ENCODE measurements around the gene NR2F1.

Gene NR2F1

DNA sequence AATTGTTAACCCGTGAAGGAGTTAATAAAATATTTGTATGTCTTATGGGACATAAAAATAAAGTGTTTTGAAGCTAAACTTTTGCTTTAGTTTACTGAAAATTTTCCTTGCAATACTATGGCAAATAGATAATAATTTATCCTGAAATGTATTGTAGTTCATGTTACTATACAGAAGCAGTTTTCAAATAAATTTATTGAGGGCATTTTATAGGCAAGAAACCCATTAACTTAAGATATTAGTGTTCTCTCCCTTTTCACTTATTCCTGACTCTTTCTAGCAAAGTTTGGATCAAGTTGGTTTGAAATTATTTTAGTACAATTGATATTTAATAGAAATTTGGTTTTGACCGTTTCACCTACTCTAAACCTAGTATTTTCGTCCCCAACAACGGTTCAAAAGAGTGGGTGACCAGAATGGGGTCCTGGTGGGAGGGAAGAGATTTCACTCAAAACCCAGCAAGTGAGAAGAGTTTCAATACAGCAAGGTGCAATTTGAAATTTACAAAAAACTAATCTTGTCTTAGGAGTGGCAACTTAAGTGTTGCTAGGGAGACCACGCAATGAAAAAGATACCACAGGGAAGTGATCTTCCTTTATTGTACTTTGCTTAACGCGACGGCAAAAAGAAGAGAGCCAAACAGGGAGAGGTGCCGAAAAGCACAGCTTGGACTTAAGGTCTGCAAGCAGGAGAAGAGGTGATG, 28.4 kb downstream of the NR2F1 start:
- DNase-seq (ENCODE audit: low read depth) = no peak
- in situ Hi-C loops (cut with HindIII; ENCODE audit: low sequenced_read_pairs) = no loop called here
- TF ChIP-seq, protein P1, sequence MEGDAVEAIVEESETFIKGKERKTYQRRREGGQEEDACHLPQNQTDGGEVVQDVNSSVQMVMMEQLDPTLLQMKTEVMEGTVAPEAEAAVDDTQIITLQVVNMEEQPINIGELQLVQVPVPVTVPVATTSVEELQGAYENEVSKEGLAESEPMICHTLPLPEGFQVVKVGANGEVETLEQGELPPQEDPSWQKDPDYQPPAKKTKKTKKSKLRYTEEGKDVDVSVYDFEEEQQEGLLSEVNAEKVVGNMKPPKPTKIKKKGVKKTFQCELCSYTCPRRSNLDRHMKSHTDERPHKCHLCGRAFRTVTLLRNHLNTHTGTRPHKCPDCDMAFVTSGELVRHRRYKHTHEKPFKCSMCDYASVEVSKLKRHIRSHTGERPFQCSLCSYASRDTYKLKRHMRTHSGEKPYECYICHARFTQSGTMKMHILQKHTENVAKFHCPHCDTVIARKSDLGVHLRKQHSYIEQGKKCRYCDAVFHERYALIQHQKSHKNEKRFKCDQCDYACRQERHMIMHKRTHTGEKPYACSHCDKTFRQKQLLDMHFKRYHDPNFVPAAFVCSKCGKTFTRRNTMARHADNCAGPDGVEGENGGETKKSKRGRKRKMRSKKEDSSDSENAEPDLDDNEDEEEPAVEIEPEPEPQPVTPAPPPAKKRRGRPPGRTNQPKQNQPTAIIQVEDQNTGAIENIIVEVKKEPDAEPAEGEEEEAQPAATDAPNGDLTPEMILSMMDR (IDR thresholded peaks at IDR 0.05; ENCODE audit: low read depth, low read length, missing control alignments) = no peak
- peak overlapping the region; percentile 22 for H3K4me3 ChIP-seq (ENCODE audit: low read depth, low read length)

DNA sequence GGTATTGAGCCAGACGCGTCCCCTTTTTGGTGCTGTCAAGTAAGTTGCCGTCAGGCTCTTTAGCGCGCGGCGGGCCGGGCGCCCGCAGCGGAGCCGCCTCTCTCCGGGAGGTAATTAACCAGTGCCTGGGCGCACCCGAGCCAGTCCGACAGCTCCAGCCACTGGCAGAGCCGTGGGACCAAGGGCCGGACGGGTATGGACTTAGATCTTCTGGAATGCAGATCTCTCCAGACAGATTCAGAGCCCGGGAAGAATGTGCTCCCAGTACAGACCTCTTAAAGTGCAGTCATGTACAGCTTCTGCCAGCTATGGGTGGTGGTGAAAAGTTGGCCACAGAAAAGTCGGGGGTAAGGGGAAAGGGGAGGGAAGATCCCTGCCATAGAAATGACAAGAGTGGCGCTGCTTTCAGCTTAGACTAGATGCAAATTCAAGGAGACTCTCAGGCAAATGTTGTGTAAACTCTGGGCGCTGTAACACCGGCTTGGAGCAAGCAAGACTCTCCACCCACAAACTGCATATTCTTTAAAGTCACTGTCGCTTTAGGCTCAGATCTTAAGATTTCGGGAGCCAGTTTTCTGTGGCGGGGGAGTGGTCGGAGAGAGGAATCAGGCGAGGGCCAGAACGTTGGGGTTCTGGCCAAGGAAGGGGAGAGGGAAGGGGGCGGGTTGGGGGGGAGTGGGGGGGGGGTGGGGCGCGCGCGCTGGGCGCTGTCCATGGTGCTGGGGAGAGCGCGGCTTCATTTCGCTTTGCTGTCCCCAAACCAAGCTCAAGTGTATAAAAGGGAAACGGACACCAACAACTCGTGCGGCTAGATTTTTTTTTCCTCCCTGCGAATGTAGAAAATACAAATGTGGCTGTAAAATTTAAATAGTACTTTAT, 29.2 kb downstream of the NR2F1 start:
- H3K4me3 ChIP-seq (ENCODE audit: low read depth, low read length) = peak overlapping the region; percentile 22
- in situ Hi-C loops (cut with HindIII; ENCODE audit: low sequenced_read_pairs) = no loop called here
- TF ChIP-seq, protein P1 (IDR thresholded peaks at IDR 0.05; ENCODE audit: low read depth, low read length, missing control alignments) = no peak
- no peak for DNase-seq (ENCODE audit: low read depth)

DNA sequence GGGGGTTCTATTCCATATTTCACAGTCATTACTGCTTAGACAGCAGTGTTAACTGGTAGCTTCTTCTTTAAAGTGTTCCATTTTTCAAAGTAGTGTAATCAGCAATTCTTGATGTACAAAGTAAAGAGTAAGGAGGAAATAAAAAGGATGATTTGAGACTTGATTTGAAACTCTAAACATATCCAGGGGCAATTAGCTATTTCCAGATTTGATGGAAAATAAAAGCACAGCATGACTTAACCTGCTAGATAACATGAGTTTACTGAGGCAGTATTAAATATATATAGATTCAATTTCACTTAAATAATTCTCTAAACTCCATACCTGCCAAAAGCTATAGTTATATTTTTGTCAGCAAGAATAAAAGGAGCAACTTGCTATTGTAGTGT, 29.8 kb downstream of the NR2F1 start:
- in situ Hi-C loops (cut with HindIII; ENCODE audit: low sequenced_read_pairs) = no loop called here
- DNase-seq (ENCODE audit: low read depth) = no peak
- TF ChIP-seq, protein P1 (IDR thresholded peaks at IDR 0.05; ENCODE audit: low read depth, low read length, missing control alignments) = no peak
- H3K4me3 ChIP-seq (ENCODE audit: low read depth, low read length) = no peak overlapping the region

DNA sequence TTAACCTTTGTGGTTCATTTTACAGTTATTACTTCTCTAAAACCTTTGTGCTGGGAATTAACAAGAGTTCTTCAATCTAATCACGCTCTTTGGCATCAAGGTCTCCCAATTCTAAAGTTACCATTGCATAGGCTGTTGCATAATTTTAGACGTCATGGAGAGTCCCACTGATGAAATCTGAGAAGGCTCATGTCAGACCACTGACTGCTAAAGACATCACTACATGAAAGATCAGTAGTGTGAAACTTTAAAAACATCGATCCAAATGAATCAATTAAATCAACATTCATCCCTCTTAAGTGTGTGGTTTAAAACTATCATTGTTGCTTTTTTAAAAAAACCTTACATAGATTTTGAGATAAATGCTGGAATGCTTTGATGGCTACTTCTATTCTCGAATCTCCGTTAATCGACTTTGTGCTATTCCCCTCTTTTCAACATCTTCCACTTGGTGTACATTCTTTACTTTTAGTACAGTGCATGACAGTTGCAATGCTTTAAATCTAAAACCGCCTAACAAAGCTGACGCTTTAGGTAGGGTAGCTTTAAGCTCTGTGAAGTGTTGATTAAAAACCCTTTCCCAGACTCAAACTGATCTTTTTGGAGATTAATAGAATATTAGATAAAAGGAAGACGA, 33.6 kb downstream of the NR2F1 start:
- no peak overlapping the region for H3K4me3 ChIP-seq (ENCODE audit: low read depth, low read length)
- in situ Hi-C loops (cut with HindIII; ENCODE audit: low sequenced_read_pairs) = no loop called here
- TF ChIP-seq, protein P1 (IDR thresholded peaks at IDR 0.05; ENCODE audit: low read depth, low read length, missing control alignments) = no peak
- no peak for DNase-seq (ENCODE audit: low read depth)

DNA sequence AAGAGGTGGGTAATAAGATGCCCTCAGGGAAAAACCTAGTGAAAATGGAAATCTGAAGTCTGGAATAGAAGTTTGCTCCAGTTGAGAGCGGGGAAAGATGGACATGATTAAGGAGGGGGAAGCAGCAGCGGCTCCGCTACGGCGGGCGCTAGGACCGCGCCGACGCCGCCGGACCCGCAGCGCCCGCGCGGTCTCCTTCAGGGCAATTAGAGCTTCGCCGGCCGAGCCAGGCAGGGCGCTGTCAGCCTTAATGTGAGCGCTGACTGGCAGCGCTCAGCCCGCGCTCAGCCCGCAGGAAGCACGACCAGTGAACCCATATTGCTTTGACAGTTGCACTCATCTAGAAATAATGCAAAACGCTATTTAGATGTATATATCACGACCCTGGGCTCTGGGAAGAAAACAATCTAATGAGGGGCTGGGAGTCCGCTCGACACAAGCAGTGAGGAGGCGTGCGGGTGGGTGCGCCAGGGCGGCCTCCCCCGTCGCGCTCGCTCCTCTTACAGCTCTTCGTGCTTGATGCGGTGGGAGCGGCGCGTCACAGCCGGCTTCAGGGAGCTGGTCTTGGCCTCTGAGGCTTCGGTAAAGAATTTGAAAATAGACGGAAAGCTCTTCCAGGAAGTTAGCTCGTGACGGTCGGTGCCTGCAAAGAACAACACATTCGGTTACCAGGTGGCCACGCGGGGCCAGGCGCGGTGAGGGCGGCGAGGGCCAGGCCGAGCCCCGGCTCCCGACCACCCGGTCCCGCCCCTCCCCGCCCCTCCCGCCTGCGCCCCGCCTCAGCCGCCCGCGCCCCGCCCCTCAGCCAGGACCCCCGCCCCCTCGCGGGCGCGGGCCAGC, 37.7 kb downstream of the NR2F1 start:
- H3K4me3 ChIP-seq (ENCODE audit: low read depth, low read length) = peak overlapping the region; percentile 63
- TF ChIP-seq, protein P1 (IDR thresholded peaks at IDR 0.05; ENCODE audit: low read depth, low read length, missing control alignments) = peak; percentile 8
- in situ Hi-C loops (cut with HindIII; ENCODE audit: low sequenced_read_pairs) = no loop called here
- DNase-seq (ENCODE audit: low read depth) = no peak
